Pulmonary artery endothelial cell (primary cell): ENCODE measurements around the gene C9orf152. TPM values are rescaled to one million over a fixed set of nuclear protein-coding genes. Genes with fewer than 3 reads are reported as not detected.
"Not testable (repeated sequence)": the region's sequence is repeated elsewhere in the genome, so short reads cannot be mapped to it uniquely, and the experiment has no call there.

ENCODE experiments used
- DNase-seq: peaks from one replicate; pipeline ENCODE4 v3.0.0-alpha.2; 2011; ENCODE audit warnings: low read depth, low spot score
- total RNA-seq: library from RNA; depleted of rRNA; stranded (reverse); fragments of >200 nt; gene quantifications from 2 replicates; pipeline ENCODE4 v1.2.3, GENCODE V29; 2014

The C9orf152 gene
- total RNA-seq, 1 donor from 2014 or later: not detected

DNA sequence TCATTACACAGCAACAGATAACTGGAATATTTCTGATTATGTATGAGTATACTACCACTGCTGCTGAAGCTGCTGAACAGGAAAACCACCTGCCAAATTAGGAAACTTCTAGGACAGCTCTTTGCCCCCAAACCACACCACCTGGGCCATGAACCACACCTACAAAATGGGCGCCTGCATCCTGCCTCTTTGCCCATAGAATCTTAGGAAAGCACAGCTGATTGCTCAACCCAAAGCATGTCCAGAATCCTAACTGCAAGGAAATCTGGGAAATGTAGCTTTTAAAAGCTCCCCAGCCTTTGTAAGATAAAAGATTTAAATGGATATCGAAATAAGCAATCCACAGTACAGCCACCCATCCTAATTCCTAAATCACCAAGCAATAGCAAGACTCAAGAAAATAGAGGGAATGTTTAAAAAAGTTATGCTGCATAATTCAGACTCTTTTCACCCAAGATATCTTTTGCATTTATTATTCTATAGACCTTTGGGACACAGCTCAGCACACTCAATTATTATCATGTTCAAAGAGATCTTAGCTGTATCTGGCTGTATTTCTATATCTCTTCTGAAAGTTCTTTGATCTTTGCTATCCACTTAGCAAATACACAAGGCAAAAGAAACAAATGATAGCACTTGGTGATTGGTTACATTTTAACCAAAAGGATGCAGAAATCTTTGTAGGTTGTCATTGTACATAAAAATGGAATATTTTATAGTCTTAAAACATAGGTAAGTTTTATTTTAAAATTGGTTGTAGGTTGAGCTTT is 6.8 kb upstream of the C9orf152 start:
- no peak for DNase-seq

DNA sequence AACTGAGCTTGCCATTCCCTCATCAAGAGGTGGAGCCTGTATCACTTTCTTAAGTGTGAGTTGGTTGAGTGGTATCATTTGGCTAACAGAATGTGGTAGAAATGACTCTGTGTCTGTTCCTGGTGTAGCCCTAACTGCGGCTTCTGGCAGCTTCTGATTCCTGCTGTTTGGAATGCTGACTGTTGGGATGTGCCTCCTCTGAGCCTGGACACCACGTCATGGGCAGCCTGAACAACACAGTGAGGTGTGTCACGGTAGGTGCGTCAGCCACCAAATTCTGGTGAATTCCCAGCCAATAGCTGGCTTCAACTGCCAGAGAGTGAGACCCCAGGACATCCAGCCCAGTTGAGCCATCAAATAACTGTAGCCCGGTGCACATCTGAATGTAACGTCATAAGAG is 6.1 kb upstream of the C9orf152 start:
- no peak for DNase-seq

DNA sequence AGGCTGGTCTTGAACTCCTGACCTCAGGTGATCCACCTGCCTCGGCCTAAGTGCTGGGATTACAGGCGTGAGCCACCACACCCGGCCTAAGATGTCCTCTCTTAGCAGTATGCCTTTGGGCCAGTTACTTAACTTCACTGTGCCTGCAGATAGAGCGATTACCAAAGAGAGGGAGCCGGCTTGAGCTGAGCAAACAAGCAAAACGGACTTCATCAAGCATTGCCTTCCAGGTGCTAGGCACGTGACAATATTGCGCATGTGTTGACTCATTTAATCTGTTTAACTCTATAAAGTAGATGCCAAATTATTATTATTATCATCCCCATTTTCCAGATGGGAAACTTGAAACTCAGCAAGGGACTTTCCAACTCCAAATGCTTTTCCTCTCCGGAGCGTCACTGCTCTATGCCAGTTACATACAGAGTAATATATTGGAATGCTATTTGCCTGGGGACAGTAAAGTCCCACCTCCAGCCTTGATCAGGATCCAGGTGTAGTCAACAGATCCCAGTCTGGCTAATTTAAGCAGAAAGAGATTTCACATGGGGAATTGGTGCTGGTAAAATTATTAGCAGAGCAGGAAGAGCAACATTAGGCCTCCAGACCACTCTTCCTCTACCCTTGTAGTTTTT is 5.6 kb upstream of the C9orf152 start:
- no peak for DNase-seq

DNA sequence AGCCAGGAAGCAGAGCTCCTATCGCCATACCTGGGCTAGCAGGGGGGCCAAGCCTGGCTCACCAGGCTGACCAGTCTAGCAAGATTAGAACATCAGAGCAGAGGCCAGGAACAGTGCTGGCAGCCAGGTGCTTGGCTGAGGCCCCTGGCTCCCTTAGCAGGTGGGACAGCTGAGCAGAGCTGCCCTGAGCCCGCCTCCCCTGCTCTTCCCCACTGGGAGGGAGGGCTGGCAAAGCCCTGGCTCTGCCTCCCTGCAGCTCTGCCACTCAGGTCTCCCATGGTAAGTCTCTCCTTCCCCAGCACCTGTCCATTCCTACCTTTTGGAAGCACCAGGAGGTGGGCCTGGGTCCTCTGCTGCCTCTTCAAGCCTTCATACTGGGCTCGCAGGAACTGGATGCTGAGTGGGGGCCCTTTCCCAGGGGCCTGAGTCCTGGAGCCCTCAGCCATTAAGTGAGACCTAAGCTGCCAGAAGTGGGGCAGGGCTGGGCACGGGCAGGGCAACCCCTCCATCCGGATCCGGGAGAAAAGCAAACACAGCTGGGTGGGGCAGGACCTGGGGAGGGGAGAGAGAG is 803 bp downstream of the C9orf152 start:
- no peak for DNase-seq

DNA sequence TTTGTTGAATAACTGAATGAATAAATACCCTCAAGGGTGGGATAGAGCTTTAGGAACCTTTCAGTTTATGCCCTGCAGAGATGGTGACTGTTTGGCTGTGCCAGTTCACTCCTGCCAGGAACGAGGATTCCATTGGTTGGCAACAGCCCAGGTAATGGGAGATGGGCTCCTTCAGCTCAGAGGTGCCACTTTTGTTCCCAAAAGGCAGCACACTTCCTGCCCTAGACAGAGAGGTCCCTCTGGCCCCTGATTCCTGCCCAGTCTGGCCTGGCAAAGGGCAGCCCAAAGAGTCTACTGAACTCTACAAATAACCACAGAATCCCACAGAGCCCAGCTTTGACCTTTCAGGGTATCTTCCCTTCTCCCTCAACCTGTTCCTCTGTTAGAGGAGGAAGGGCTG is 1.6 kb downstream of the C9orf152 start:
- no peak for DNase-seq

DNA sequence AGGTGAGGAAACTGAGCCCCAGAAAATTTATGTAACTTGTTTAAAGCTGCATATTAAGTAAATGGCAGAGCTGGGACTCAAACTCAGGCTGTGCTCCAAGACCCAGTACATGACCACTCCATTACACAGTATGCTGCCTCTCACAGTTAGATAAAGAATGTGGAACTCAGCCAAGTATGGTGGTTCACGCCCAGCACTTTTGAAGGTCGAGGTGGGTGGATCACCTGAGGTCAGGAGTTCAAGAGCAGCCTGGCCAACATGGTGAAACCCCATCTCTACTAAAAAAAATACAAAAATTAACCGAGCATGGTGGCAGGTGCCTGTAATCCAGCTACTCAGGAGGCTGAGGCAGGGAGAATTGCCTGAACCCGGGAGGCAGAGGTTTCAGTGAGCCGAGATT is 2.3 kb downstream of the C9orf152 start:
- DNase-seq: not testable (repeated sequence)

DNA sequence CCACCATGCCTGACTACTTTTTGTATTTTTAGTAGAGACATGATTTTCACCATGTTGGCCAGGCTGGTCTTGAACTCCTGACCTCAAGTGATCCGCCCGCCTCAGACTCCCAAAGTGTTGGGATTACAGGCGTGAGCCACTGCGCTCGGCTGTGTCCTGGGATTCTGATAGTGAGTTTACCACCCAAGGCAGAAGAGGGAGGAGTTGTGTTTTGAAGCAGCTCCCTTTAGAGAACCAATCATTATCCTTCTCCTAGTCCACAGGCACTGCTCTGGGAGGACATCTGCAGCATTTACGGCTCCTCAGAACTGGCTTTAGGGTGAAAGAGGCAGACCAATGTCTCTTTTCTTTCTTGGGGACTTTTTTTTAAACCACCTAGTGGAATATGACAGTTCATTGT is 5.7 kb downstream of the C9orf152 start:
- no peak for DNase-seq

DNA sequence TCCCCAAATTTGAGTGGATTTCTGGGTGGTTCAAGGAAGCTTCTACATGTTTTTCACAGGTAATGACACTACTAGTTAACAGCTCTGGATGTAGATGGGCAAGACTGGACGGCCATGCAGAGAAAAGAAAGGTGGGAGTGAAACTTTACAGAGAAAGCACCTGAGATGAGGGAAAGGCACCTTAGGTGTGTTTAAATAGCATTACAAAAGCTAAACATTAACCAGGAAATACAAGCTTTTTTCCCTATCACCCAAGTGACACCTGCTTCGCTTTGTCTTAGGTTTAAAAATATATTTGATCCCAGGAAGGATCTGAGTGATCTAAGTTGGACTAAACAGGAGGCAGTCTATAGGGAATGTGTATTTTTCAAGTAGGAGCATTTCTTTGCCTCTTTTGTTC is 8.3 kb downstream of the C9orf152 start:
- no peak for DNase-seq

DNA sequence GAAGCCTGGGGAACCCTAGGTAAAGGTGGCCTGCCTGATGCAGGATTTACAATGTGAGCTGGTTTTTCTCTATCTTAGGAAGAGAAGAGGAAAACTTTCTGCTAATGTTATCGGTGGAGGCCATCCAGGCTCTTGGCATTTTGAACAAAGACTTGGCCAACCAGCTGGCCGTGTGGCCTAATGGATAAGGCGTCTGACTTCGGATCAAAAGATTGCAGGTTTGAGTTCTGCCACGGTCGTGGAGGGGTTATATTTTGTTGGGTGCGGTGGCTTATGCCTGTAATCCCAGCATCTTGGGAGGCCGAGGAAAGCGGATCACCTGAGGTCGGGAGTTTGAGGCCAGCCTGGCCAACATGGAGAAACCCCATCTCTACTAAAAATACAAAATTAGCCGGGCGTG is 9.6 kb downstream of the C9orf152 start:
- DNase-seq: no peak

DNA sequence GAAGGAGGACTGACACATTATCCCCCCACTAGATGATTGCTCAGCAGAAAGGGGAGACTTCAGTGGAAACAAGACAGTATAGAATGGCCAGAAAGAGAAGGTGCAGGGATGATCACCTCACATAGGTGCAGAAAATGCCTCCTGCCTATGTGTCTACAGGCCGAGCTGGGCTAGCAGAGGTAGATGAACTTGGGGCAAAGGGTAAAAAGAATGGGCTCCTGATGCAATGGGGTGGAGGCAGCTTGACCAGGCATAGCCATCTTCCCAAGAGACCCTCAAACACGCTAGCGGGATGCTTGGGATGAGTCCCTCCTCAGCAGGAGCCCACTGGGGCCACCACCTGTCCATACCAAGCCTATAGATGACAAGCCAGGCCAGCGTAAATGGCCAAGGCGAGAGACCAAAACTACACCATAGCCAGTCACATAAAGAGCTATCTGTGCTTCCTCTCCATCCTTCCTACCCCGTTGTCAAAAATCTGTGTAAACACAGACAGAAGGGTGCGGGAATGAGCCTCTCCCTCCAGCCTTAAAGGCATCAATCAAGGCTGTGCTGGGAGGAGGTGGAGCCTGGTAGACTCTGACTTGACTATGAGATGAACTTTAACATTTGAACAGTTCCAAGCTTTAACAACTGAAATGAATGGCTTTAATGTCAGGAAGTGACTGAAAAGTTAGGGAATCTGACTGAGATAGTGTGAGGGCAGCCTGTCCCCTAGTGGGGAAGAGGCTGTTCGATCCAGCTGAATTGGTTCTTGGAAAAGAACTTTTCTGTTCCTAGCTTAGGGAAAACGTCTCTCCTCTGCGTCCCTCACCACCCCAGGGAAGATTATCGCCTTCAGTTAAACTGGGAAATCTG is 10.4 kb downstream of the C9orf152 start:
- no peak for DNase-seq

DNA sequence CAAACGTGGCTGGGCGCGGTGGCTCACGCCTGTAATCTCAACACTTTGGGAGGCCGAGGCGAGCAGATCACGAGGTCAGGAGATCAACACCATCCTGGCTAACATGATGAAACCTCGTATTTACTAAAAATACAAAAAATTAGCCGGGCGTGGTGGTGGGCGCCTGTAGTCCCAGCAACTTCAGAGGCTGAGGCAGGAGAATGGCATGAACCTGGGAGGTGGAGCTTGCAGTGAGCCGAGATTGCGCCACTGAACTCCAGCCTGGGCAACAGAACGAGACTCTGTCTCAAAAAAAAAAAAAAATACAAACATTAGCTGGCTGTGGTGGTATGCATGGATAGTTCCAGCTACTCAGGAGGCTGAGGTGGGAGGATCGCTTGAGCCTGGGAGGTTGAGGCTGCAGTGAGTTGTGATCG is 11.9 kb downstream of the C9orf152 start:
- DNase-seq: not testable (repeated sequence)

DNA sequence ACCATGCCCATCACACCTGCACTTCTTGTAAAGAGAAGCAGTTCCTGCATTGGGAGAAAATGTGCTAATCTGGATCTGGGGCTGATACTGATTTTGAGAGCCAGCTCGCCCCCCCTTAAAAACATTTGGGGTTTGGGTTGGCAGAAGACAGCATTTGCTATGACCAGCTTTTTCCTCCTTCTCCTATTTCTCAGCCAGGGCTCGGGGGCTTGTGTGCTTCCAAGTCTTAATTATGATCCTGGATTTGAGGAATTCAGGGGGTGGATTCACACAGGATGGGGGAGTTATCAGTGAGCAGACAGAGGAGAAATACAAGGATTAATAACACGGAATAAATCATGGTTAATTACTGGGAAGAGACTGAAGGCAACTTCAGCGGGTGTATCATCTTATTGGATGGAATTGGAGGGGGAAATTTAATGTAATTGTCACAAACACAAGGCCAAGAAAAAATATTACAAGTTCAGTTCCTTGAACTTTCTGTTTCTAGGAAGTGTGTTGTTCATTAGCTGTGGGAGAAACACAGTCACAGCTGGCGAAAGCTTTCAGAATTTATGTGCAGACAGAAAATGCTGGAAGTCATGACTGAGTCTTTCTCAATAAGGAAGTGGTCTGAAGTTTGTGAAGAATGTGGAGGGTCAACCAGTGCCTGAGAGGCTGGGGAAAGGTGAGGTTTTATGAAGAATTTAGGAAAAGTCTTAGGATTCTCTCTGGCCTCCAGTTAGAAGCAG is 15.3 kb downstream of the C9orf152 start:
- DNase-seq: no peak

DNA sequence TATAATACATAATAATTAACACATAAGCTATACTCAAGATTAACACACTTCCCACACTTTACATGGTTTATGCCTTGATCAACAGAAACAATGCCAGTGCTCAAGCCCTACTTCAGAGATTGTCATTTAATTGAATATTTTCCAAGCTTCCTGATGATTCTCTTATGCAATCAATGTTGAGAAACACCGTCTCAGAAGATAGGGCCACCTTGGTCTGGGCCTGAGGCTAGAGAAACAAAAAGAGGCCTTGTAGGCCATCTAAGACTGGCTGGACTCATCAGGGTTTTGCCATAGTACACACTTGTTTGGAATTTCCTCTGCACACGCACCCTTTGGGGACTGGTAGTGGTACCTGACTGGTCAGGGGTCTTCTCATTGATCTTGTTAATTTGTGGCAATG is 16.3 kb downstream of the C9orf152 start:
- DNase-seq: no peak

DNA sequence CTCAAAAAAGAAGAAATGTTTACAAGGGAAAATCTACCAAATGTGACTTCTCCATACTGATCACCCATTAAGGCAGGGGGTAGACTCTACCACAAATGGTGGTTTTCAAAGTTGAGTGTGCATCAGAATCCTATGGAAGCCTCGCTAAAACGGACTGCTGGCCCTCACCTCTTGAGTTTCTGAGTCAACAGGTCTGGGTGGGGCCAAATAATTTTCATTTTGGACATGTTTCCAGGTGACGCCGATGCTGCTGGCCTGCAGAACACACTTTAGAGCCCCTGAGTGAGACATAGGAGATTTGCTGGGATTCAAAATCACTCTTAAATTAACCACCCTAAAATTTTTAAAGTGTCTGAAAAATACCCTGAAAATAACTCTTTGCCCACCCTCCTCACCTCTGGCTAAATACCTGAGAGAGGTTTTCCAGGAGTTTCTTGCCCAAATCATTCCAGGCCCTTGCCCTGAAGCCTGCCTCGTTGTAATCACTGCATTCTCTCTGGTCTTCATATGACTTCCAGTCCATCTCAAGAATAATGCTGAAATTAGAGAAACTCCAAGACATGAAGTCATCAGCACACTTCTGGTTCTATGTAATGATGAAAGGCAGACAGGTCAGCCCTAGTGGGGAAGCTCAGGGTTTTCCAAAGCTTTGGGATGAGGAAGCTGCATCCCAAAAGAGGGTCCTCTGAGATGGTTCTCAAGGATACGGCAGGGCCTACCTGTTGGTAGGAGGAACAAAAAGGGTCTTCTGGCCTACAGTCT is 18.2 kb downstream of the C9orf152 start:
- no peak for DNase-seq

DNA sequence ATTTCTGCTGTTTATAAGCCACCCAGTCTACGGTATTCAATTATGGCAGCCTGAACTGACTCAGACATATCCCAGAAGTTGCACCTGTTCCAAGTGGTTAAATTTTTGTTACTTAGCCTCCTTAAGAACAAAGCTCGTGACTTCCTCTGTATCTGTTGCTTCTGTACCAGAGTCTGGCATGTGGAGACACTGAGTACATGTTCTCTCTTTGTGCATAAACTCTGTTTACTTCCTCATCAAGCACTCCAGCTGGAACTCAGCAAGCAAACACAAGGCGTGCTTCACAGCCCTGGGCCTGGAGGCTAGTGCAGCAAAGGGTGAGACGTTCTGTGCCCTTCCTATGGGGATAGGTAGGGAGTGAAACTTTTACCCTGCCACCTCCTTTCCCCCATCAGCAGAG is 19.0 kb downstream of the C9orf152 start:
- no peak for DNase-seq

DNA sequence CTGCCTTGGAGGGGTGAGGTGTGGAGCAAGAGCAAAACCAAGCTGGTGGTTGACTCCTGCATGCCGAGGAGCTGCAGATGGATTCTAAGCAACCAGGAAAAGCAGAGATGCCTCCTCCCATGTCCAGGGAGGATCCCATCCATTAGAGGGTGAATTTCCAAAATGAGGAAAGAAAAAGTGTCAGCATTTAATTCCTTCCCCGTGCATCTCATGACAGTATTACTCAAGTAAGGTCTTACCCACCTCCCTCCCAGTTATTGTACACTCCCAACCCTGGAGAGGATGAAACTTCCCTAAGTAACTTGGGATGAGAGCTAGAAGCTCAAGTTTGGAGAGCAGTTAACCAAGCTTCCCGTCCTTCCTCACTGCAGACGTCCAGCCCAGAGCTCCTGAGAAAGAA is 19.9 kb downstream of the C9orf152 start:
- no peak for DNase-seq

DNA sequence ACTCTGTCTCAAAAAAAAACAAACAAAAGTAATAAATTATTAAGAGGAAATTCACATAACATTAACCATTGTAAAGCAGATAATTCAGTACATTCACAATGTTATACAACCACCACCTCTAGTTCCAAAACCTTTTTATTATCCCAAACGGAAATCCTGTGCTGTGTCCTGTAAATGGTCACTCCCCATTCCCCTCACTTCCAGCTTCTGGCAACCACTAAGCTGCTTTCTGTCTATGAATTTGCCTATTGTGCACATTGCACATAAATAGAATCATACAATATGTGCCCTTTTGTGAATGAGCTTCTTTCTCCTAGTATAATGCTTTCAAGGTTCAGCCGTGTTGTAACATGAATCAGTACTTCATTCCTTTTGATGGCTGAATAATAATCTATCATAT is 20.8 kb downstream of the C9orf152 start:
- DNase-seq: no peak

DNA sequence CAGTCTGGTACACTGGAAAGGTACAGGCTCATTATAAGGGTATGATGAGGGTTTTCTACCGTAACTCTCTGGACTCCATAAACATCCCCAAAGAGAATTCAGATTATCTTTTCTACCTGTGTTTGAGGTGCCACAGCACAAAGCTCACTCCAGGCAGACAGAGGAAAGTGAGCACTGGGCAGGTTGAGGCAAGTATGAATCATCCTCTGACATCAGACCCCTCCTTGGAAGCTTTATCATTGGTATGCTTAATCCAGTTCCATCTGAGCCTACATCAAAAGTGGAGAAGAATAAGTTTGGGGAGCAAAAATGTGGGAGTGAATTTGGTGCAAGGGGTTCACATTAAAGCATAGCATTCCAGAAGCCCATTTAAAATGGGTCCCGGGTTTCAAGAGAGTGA is 21.7 kb downstream of the C9orf152 start:
- no peak for DNase-seq

DNA sequence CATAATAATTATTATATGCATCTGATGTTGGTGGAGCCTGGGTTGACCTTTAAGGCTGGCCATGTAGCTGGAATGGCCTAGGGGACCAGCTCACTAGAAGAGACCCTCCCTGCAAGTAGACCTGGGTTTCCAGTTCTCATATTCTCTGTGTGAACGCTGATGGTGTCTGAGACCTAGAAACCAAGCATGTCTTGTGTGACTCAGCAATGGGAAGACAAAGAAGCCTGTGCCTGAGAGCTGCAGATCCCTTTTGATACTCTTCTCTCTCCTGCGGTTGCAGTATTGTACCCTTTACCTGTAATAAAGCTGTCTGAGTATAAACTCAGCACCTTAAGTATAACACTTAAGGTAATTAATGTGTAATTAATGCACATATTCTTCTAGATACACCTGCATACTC is 22.2 kb downstream of the C9orf152 start:
- no peak for DNase-seq
